ENCODE data around the gene CENPO.

- TF ChIP-seq TCF7 (CRISPR knock-in tag; IDR thresholded peaks at IDR 0.05; ENCODE audit: low read depth), result no peak
- TF ChIP-seq, protein P1, sequence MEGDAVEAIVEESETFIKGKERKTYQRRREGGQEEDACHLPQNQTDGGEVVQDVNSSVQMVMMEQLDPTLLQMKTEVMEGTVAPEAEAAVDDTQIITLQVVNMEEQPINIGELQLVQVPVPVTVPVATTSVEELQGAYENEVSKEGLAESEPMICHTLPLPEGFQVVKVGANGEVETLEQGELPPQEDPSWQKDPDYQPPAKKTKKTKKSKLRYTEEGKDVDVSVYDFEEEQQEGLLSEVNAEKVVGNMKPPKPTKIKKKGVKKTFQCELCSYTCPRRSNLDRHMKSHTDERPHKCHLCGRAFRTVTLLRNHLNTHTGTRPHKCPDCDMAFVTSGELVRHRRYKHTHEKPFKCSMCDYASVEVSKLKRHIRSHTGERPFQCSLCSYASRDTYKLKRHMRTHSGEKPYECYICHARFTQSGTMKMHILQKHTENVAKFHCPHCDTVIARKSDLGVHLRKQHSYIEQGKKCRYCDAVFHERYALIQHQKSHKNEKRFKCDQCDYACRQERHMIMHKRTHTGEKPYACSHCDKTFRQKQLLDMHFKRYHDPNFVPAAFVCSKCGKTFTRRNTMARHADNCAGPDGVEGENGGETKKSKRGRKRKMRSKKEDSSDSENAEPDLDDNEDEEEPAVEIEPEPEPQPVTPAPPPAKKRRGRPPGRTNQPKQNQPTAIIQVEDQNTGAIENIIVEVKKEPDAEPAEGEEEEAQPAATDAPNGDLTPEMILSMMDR (IDR thresholded peaks at IDR 0.05), result no peak
- TF ChIP-seq, protein P2, sequence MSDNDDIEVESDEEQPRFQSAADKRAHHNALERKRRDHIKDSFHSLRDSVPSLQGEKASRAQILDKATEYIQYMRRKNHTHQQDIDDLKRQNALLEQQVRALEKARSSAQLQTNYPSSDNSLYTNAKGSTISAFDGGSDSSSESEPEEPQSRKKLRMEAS (CRISPR knock-in tag; IDR thresholded peaks at IDR 0.05), result no peak
- TF ChIP-seq CREB1 (CRISPR knock-in tag; IDR thresholded peaks at IDR 0.05), result no peak
- TF ChIP-seq ATF2 (CRISPR knock-in tag; IDR thresholded peaks at IDR 0.05; ENCODE audit: borderline replicate concordance, low read depth), result no peak
- no peak for TF ChIP-seq TP53 (CRISPR knock-in tag; IDR thresholded peaks at IDR 0.05)
- TF ChIP-seq, protein P3, sequence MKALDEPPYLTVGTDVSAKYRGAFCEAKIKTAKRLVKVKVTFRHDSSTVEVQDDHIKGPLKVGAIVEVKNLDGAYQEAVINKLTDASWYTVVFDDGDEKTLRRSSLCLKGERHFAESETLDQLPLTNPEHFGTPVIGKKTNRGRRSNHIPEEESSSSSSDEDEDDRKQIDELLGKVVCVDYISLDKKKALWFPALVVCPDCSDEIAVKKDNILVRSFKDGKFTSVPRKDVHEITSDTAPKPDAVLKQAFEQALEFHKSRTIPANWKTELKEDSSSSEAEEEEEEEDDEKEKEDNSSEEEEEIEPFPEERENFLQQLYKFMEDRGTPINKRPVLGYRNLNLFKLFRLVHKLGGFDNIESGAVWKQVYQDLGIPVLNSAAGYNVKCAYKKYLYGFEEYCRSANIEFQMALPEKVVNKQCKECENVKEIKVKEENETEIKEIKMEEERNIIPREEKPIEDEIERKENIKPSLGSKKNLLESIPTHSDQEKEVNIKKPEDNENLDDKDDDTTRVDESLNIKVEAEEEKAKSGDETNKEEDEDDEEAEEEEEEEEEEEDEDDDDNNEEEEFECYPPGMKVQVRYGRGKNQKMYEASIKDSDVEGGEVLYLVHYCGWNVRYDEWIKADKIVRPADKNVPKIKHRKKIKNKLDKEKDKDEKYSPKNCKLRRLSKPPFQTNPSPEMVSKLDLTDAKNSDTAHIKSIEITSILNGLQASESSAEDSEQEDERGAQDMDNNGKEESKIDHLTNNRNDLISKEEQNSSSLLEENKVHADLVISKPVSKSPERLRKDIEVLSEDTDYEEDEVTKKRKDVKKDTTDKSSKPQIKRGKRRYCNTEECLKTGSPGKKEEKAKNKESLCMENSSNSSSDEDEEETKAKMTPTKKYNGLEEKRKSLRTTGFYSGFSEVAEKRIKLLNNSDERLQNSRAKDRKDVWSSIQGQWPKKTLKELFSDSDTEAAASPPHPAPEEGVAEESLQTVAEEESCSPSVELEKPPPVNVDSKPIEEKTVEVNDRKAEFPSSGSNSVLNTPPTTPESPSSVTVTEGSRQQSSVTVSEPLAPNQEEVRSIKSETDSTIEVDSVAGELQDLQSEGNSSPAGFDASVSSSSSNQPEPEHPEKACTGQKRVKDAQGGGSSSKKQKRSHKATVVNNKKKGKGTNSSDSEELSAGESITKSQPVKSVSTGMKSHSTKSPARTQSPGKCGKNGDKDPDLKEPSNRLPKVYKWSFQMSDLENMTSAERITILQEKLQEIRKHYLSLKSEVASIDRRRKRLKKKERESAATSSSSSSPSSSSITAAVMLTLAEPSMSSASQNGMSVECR (CRISPR knock-in tag; IDR thresholded peaks at IDR 0.05; ENCODE audit: borderline replicate concordance), result no peak
- TF ChIP-seq, protein P4, sequence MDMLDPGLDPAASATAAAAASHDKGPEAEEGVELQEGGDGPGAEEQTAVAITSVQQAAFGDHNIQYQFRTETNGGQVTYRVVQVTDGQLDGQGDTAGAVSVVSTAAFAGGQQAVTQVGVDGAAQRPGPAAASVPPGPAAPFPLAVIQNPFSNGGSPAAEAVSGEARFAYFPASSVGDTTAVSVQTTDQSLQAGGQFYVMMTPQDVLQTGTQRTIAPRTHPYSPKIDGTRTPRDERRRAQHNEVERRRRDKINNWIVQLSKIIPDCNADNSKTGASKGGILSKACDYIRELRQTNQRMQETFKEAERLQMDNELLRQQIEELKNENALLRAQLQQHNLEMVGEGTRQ (CRISPR knock-in tag; IDR thresholded peaks at IDR 0.05), result no peak
Observed at GRCh38 chr2:24870440-24870839, 77.2 kb downstream of the CENPO start.
